Right cardiac atrium (tissue), 5 donors: ENCODE data around the gene TRPV4. TPM values are rescaled to one million over a fixed set of nuclear protein-coding genes. Genes with fewer than 3 reads are reported as not detected.

Source experiments
- ATAC-seq, 2 donors: fragments of 200-7000 bp; cut with Tn5 transposase; one replicate each; pipeline versions ENCODE4 v1.8.0 to v1.9.1; 2020; ENCODE audit warnings: moderate library complexity in 2 of 2, mild to moderate bottlenecking in 1 of 2
- DNase-seq, 3 donors: peaks; one replicate each; pipeline ENCODE4 v3.0.0-alpha.2; 2020
- H3K27ac ChIP-seq: one replicate; pipeline ENCODE4 v1.5.1; 2013; ENCODE audit warnings: mild to moderate bottlenecking, low read length, control low read depth, moderate library complexity
- H3K27me3 ChIP-seq: one replicate; pipeline ENCODE4 v1.6.1; 2013; ENCODE audit not compliant: control insufficient read depth, insufficient read depth
- H3K4me1 ChIP-seq: one replicate; pipeline ENCODE4 v1.6.1; 2013; ENCODE audit warnings: low read length; ENCODE audit not compliant: control insufficient read depth, insufficient read depth
- H3K4me3 ChIP-seq: one replicate; pipeline ENCODE4 v1.5.1; 2013; ENCODE audit warnings: low read length, control low read depth
- H3K9me3 ChIP-seq: one replicate; pipeline ENCODE4 v1.6.1; 2013; ENCODE audit warnings: low read length; ENCODE audit not compliant: control insufficient read depth
- WGBS: extraction: QIAGEN DNeasy Blood & Tissue Kit; methylation state at CpG from one replicate; pipeline ENCODE4 v1.1.7; 2013; 5-methylcytosine and 5-hydroxymethylcytosine counted together
- intact Hi-C, 4 donors: fragments of 100-400 bp; cut with DNase I; formaldehyde crosslinking; loops; one replicate each; pipeline versions ENCODE4 v1.11.0 to v1.14.0; 2022 to 2023
- polyA plus RNA-seq: library from polyadenylated mRNA; stranded (reverse); fragments of 200-250 nt; gene quantifications from one replicate; pipeline ENCODE4 v1.2.3, GENCODE V29; 2013
- total RNA-seq, 4 donors: library from RNA; stranded (reverse); fragmentation: NEBNext Ultra II Directional; extraction: Animal tissue kit (Norgen Biotek cat#: 25700); gene quantifications; one replicate each; pipeline ENCODE4 v1.2.1, GENCODE V29; 2021
- donor health status: healthy with polysubstance abuse.
- donor health status: DM: no; HTN: yes; CAD: no.
- donor health status: DM: no; HTN: no; CAD: no.
- donor health status: DM: no; HTN: yes; CAD: no; lungs with severe emphysema.
- donor health status: DM: yes; HTN: yes; CAD: no.

Gene TRPV4
- total and polyA plus RNA-seq, 5 donors, result 0.57 to 1.4 (median 1.1) TPM

GRCh38 chr12:109786799-109787198, 46.4 kb downstream of the TRPV4 start:
- ATAC-seq (no peak), DNase-seq (no peak)
- Histone ChIP-seq H3K4me1 (no peaks in the 10 kb centered on the region), H3K27ac (no peak overlapping the region), H3K27me3 (no peaks in the 10 kb centered on the region), H3K9me3 (no peaks in the 10 kb centered on the region), H3K4me3 (no peak overlapping the region)
- whole genome bisulfite sequencing, result 86% methylated on average over 9 of the region's 9 CpGs
- intact Hi-C loops, result no loop called here

GRCh38 chr12:109785854-109786253, 47.3 kb downstream of the TRPV4 start:
- no peak for ATAC-seq
- Histone ChIP-seq H3K4me1 (no peaks in the 10 kb centered on the region), H3K27me3 (no peaks in the 10 kb centered on the region), H3K4me3 (no peak overlapping the region), H3K9me3 (no peaks in the 10 kb centered on the region), H3K27ac (no peak overlapping the region)
- DNase-seq, result no peak
- intact Hi-C loops, result no loop called here
- 95% methylated on average over 4 of the region's 4 CpGs for WGBS

- no peaks in the 10 kb centered on the region for H3K27me3 ChIP-seq
- no peaks in the 10 kb centered on the region for H3K9me3 ChIP-seq
- ATAC-seq (no peak), DNase-seq (no peak)
- no peak overlapping the region for H3K27ac ChIP-seq
- 84% methylated on average over 8 of the region's 8 CpGs for WGBS
- no peaks in the 10 kb centered on the region for H3K4me1 ChIP-seq
- no peak overlapping the region for H3K4me3 ChIP-seq
- intact Hi-C loops, result no loop called here
Observed at GRCh38 chr12:109783965-109784244, 49.3 kb downstream of the TRPV4 start.

GRCh38 chr12:109783135-109783964, 49.8 kb downstream of the TRPV4 start:
- Histone ChIP-seq H3K27me3 (no peaks in the 10 kb centered on the region), H3K9me3 (no peaks in the 10 kb centered on the region), H3K4me3 (no peak overlapping the region), H3K27ac (no peak overlapping the region), H3K4me1 (no peaks in the 10 kb centered on the region)
- DNase-seq, result no peak
- WGBS, result 88% methylated on average over 28 of the region's 28 CpGs
- intact Hi-C loops, result no loop called here
- ATAC-seq, result no peak

DNA sequence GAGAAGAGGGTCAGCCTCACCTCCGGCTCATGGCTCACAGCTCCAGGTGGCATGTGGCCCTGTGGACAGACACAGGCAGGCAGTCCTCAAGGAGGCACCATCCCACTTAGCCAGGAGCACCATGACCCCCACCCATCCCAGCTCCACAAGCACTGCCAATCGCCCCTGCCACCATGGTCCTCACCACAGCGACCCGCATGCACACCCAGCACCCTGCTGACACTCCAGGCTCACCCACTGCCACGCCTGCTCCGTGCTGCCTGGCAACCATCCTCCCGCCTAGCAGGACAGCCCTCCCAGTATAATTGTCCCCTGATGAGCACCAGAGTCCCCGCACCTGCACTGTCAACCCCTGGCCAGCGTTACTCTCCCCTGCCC, 50.9 kb downstream of the TRPV4 start:
- Histone ChIP-seq H3K9me3 (no peaks in the 10 kb centered on the region), H3K27me3 (no peaks in the 10 kb centered on the region), H3K27ac (no peak overlapping the region), H3K4me3 (no peak overlapping the region), H3K4me1 (no peaks in the 10 kb centered on the region)
- WGBS, result 90% methylated on average over 9 of the region's 9 CpGs
- no peak for DNase-seq
- ATAC-seq, result no peak
- intact Hi-C loops, result no loop called here

GRCh38 chr12:109781668-109782325, 51.4 kb downstream of the TRPV4 start:
- no peaks in the 10 kb centered on the region for H3K4me1 ChIP-seq
- no peaks in the 10 kb centered on the region for H3K27me3 ChIP-seq
- ATAC-seq (no peak), DNase-seq (no peak)
- no peaks in the 10 kb centered on the region for H3K9me3 ChIP-seq
- 82% methylated on average over 10 of the region's 10 CpGs for WGBS
- no peak overlapping the region for H3K4me3 ChIP-seq
- intact Hi-C loops, result no loop called here
- H3K27ac ChIP-seq, result no peak overlapping the region

GRCh38 chr12:109779382-109779781, 53.8 kb downstream of the TRPV4 start:
- H3K4me1 ChIP-seq, result no peaks in the 10 kb centered on the region
- no peaks in the 10 kb centered on the region for H3K9me3 ChIP-seq
- no peak overlapping the region for H3K27ac ChIP-seq
- no peaks in the 10 kb centered on the region for H3K27me3 ChIP-seq
- ATAC-seq (no peak), DNase-seq (no peak)
- H3K4me3 ChIP-seq, result no peak overlapping the region
- 77% methylated on average over 6 of the region's 6 CpGs for WGBS
- intact Hi-C loops, result loop anchor here (10.0 kb wide), 3 partner anchors 65 to 355 kb away; partner anchors contain the start of gene FAM222A (in 1 of the 4)

GRCh38 chr12:109778684-109779083, 54.5 kb downstream of the TRPV4 start:
- Histone ChIP-seq H3K4me1 (no peaks in the 10 kb centered on the region), H3K9me3 (no peaks in the 10 kb centered on the region), H3K4me3 (no peak overlapping the region), H3K27ac (no peak overlapping the region), H3K27me3 (no peaks in the 10 kb centered on the region)
- intact Hi-C loops, result loop anchor here (10.0 kb wide), 3 partner anchors 64 to 354 kb away; partner anchors contain the start of gene FAM222A (in 1 of the 4)
- WGBS, result 43% methylated on average over 1 of the region's 1 CpG
- ATAC-seq (no peak), DNase-seq (no peak)

DNA sequence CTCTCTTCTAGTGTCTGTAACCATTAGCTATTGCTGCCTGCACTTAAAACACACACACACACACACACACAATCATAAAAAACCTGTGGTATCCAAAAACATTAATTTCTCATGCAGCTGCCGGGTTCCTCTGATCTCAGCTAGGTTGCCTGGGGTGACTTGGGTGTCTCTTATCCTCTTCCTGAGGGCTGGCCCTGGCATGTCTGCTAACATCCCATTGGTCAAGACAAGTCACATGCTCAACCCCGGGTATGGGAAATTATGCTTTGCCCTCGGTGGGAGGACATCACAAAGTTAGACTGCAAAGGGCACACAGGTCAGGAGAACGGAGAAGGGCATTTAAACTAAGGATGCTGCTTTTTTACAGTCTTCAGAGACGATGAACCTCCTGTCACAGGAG, 55.7 kb downstream of the TRPV4 start:
- ATAC-seq (peak in 1 of 2 donors; percentile 42), DNase-seq (no peak)
- intact Hi-C loops, result loop anchor here (2.0 to 10.0 kb wide), 4 partner anchors 63 to 353 kb away; partner anchors contain the start of gene FAM222A (in 1 of the 4)
- Histone ChIP-seq H3K9me3 (no peaks in the 10 kb centered on the region), H3K4me1 (no peaks in the 10 kb centered on the region), H3K27ac (no peak overlapping the region), H3K27me3 (no peaks in the 10 kb centered on the region), H3K4me3 (no peak overlapping the region)
- WGBS, result 43% methylated on average over 5 of the region's 5 CpGs

DNA sequence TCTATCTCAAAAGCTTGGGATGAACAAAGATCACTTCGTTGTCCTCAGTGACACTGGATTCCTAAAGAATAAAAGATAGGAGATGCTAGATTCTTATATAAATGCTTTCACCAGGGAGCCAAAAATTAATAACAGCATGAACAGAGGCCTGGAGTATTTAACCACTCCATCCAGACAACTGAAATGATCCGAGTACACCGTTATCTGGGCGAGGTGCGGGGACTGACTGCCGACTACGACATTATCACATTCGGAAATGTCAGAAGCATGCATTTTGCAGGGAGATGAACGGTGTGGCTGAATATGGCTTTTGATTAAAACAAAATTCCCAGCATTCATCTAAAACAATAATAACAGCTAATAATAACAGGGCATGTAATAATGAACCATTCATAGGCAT, 56.6 kb downstream of the TRPV4 start:
- DNase-seq, result no peak

GRCh38 chr12:109775172-109775881, 57.9 kb downstream of the TRPV4 start:
- no peak overlapping the region for H3K27ac ChIP-seq
- DNase-seq (peak; percentile 76 to 90 (median 88)), ATAC-seq (peak; percentile 84 to 86)
- intact Hi-C loops, result loop anchor here (1.0 to 10.0 kb wide), 7 partner anchors 61 to 351 kb away; partner anchors contain the start of gene FAM222A (in 1 of the 4)
- H3K4me1 ChIP-seq, result no peaks in the 10 kb centered on the region
- H3K27me3 ChIP-seq, result no peaks in the 10 kb centered on the region
- no peaks in the 10 kb centered on the region for H3K9me3 ChIP-seq
- no peak overlapping the region for H3K4me3 ChIP-seq
- WGBS, result 18% methylated on average over 10 of the region's 10 CpGs

More for the DNA sequence above, 56.6 kb downstream of the TRPV4 start:
- no peak overlapping the region for H3K27ac ChIP-seq
- intact Hi-C loops, result loop anchor here (2.0 to 10.0 kb wide), 4 partner anchors 62 to 352 kb away; partner anchors contain the start of gene FAM222A (in 1 of the 4)
- no peaks in the 10 kb centered on the region for H3K4me1 ChIP-seq
- no peaks in the 10 kb centered on the region for H3K27me3 ChIP-seq
- no peaks in the 10 kb centered on the region for H3K9me3 ChIP-seq
- 33% methylated on average over 9 of the region's 9 CpGs for WGBS
- H3K4me3 ChIP-seq, result no peak overlapping the region
- ATAC-seq, result no peak
